ENCODE measurements around the gene IL4R.
"Not testable (repeated sequence)": the region's sequence is repeated elsewhere in the genome, so short reads cannot be mapped to it uniquely, and the experiment has no call there.

IL4R gene

GRCh38 chr16:27322858-27323780 lies 9.3 kb downstream of the IL4R start:
- Histone ChIP-seq H3K9me3 (ENCODE audit: control insufficient read depth, insufficient read depth, low read length) (no peaks in the 10 kb centered on the region), H3K4me1 (ENCODE audit: control insufficient read depth, insufficient read depth, low read length) (peaks cover 37% of the 10 kb centered on the region), H3K9ac (ENCODE audit: low read depth, low read length) (no peak overlapping the region), H3K36me3 (ENCODE audit: control insufficient read depth, insufficient read depth, low read length) (no peaks in the 10 kb centered on the region), H3K27me3 (ENCODE audit: control insufficient read depth, insufficient read depth, low read length) (no peaks in the 10 kb centered on the region), H3K27ac (ENCODE audit: low read depth, low read length) (no peak overlapping the region), H3K4me3 (ENCODE audit: low read depth, low read length) (no peak overlapping the region)

DNA sequence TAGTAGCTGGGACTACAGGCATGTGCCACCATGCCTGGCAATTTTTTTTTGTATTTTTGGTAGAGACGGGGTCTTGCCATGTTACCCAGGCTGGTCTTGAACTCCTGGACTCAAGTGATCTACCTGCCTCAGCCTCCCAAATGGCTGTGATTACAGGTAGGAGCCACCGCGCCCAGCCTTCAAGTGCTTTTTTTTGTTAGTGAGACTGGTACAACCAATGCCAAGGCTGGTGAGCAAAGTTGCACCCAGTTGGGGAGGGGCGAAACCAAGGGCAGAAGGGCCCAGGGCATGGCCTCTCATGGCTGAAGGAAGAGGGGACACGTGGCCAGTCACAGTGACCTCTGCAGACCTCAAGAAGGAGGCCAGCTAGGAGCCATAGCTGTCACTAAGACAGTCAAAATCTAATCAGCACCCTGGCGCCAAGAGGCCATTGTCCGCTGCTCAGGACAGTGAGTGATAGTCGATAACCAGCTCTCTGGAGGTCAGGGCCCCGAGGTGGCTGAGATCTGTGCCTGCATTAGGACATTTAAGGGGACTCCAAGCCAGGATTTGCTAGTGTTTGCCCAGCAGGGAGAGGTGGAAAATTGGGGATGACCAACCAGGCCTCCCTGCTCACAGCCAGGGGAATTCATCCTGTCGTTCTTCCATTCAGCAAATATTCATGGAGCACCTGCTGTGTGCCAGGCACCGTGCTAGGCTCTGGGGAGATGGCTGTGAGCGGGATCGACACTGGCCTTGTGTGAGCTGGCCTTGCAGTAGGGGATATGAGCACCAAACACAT lies 10.2 kb downstream of the IL4R start:
- no peaks in the 10 kb centered on the region for H3K27me3 ChIP-seq (ENCODE audit: control insufficient read depth, insufficient read depth, low read length)
- peak overlapping the region; percentile 54 for H3K27ac ChIP-seq (ENCODE audit: low read depth, low read length)
- no peak overlapping the region for H3K4me3 ChIP-seq (ENCODE audit: low read depth, low read length)
- no peaks in the 10 kb centered on the region for H3K9me3 ChIP-seq (ENCODE audit: control insufficient read depth, insufficient read depth, low read length)
- H3K36me3 ChIP-seq (ENCODE audit: control insufficient read depth, insufficient read depth, low read length) = no peaks in the 10 kb centered on the region
- no peak overlapping the region; the same call in 1 of the 2 replicates for H3K9ac ChIP-seq (ENCODE audit: low read depth, low read length)
- H3K4me1 ChIP-seq (ENCODE audit: control insufficient read depth, insufficient read depth, low read length) = peaks cover 32% of the 10 kb centered on the region

DNA sequence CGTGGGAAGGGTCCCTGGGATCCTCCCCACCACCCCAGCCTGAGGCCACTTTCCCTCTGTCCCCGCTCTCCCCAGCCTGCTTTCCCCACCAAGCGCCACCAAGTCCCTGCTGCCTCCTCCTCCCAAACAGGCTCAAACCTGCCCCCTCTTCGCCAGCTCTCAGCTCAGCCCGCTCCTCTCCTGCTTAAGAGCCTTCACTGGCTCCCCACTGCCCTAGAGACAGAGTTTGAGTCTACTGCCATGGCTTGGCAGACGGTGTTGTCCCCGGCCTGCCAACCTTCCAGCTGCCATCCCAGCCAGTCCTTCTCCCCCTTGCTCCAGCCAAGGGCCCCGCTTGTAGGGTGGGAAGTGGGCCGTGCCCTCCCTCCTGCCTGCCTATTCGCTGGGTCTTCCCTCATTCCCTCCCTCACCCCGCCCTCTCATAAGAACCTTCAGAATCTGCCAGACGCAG lies 11.1 kb downstream of the IL4R start:
- Histone ChIP-seq H3K36me3 (ENCODE audit: control insufficient read depth, insufficient read depth, low read length) (no peaks in the 10 kb centered on the region), H3K9ac (ENCODE audit: low read depth, low read length) (no peak overlapping the region), H3K4me3 (ENCODE audit: low read depth, low read length) (no peak overlapping the region), H3K27me3 (ENCODE audit: control insufficient read depth, insufficient read depth, low read length) (no peaks in the 10 kb centered on the region), H3K27ac (ENCODE audit: low read depth, low read length) (peak overlapping the region; percentile 54), H3K4me1 (ENCODE audit: control insufficient read depth, insufficient read depth, low read length) (peaks cover 32% of the 10 kb centered on the region), H3K9me3 (ENCODE audit: control insufficient read depth, insufficient read depth, low read length) (no peaks in the 10 kb centered on the region)

DNA sequence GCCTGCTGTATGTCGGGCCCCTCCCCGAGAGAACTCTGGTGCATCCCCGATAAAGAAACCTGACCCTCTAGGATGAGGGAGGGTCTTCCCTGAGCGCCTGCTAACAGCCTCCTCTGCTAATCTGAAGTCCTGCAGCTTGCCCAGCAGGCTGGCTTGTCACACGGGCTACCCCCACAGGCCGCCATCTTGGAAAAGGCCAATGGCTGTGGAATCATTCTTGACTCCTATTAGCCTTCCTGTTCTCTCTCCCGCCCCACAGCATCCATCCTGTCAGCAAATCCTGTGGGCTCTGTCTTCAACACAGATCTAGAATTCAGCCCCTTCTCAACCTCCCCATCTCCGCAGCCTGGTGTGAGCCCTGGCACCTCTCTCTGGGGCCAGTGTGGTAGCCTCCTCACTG lies 12.0 kb downstream of the IL4R start:
- Histone ChIP-seq H3K4me3 (ENCODE audit: low read depth, low read length) (no peak overlapping the region), H3K9me3 (ENCODE audit: control insufficient read depth, insufficient read depth, low read length) (no peaks in the 10 kb centered on the region), H3K36me3 (ENCODE audit: control insufficient read depth, insufficient read depth, low read length) (no peaks in the 10 kb centered on the region), H3K27me3 (ENCODE audit: control insufficient read depth, insufficient read depth, low read length) (no peaks in the 10 kb centered on the region), H3K27ac (ENCODE audit: low read depth, low read length) (peak overlapping the region; percentile 97), H3K9ac (ENCODE audit: low read depth, low read length) (no peak overlapping the region), H3K4me1 (ENCODE audit: control insufficient read depth, insufficient read depth, low read length) (peaks cover 33% of the 10 kb centered on the region)

DNA sequence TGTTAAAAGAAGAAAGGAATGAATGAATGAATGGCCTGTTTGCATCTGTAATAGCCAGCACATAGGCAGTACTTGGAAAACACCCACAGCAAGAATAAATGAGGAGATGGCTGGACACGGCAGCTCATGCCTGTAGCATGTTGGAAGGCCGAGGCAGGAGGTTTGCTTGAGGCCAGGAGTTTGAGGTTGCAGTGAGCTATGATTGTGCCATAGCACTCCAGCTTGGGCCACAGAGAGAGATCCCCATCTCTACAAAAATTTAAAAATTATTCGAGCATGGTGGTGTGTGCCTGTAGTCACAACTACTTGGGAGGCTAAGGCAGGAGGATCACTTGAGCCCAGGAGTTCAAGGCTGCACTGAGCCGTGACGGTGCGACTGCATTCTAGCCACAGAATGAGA lies 12.5 kb downstream of the IL4R start:
- Histone ChIP-seq H3K36me3 (ENCODE audit: control insufficient read depth, insufficient read depth, low read length) (no peaks in the 10 kb centered on the region), H3K9ac (ENCODE audit: low read depth, low read length) (no peak overlapping the region; the same call in 1 of the 2 replicates), H3K9me3 (ENCODE audit: control insufficient read depth, insufficient read depth, low read length) (no peaks in the 10 kb centered on the region), H3K27me3 (ENCODE audit: control insufficient read depth, insufficient read depth, low read length) (no peaks in the 10 kb centered on the region), H3K4me3 (ENCODE audit: low read depth, low read length) (no peak overlapping the region), H3K27ac (ENCODE audit: low read depth, low read length) (peak overlapping the region; percentile 97), H3K4me1 (ENCODE audit: control insufficient read depth, insufficient read depth, low read length) (peaks cover 36% of the 10 kb centered on the region)

- H3K4me3 ChIP-seq (ENCODE audit: low read depth, low read length) = 0 out of 2 replicates have a peak overlapping the region, but pooled peaks have one; percentile 6
- H3K36me3 ChIP-seq (ENCODE audit: control insufficient read depth, insufficient read depth, low read length) = no peaks in the 10 kb centered on the region
- no peak overlapping the region; the same call in 1 of the 2 replicates for H3K9ac ChIP-seq (ENCODE audit: low read depth, low read length)
- no peaks in the 10 kb centered on the region for H3K9me3 ChIP-seq (ENCODE audit: control insufficient read depth, insufficient read depth, low read length)
- no peaks in the 10 kb centered on the region for H3K27me3 ChIP-seq (ENCODE audit: control insufficient read depth, insufficient read depth, low read length)
- peak overlapping the region; percentile 97 for H3K27ac ChIP-seq (ENCODE audit: low read depth, low read length)
- peaks cover 36% of the 10 kb centered on the region for H3K4me1 ChIP-seq (ENCODE audit: control insufficient read depth, insufficient read depth, low read length)
Observed at GRCh38 chr16:27326738-27327585, 13.2 kb downstream of the IL4R start.

GRCh38 chr16:27327586-27327915 lies 13.8 kb downstream of the IL4R start:
- Histone ChIP-seq H3K4me1 (ENCODE audit: control insufficient read depth, insufficient read depth, low read length) (peaks cover 36% of the 10 kb centered on the region), H3K4me3 (ENCODE audit: low read depth, low read length) (no peak overlapping the region), H3K9ac (ENCODE audit: low read depth, low read length) (no peak overlapping the region; the same call in 1 of the 2 replicates), H3K36me3 (ENCODE audit: control insufficient read depth, insufficient read depth, low read length) (no peaks in the 10 kb centered on the region), H3K27ac (ENCODE audit: low read depth, low read length) (peak overlapping the region; percentile 97), H3K9me3 (ENCODE audit: control insufficient read depth, insufficient read depth, low read length) (no peaks in the 10 kb centered on the region), H3K27me3 (ENCODE audit: control insufficient read depth, insufficient read depth, low read length) (no peaks in the 10 kb centered on the region)

GRCh38 chr16:27328937-27329336 lies 15.2 kb downstream of the IL4R start:
- Histone ChIP-seq H3K9ac (ENCODE audit: low read depth, low read length) (no peak overlapping the region), H3K36me3 (ENCODE audit: control insufficient read depth, insufficient read depth, low read length) (no peaks in the 10 kb centered on the region), H3K4me1 (ENCODE audit: control insufficient read depth, insufficient read depth, low read length) (peaks cover 34% of the 10 kb centered on the region), H3K4me3 (ENCODE audit: low read depth, low read length) (no peak overlapping the region), H3K27me3 (ENCODE audit: control insufficient read depth, insufficient read depth, low read length) (no peaks in the 10 kb centered on the region), H3K27ac (ENCODE audit: low read depth, low read length) (no peak overlapping the region), H3K9me3 (ENCODE audit: control insufficient read depth, insufficient read depth, low read length) (no peaks in the 10 kb centered on the region)

GRCh38 chr16:27329376-27330079 lies 15.8 kb downstream of the IL4R start:
- H3K27me3 ChIP-seq (ENCODE audit: control insufficient read depth, insufficient read depth, low read length); H3K36me3 ChIP-seq (ENCODE audit: control insufficient read depth, insufficient read depth, low read length); H3K9me3 ChIP-seq (ENCODE audit: control insufficient read depth, insufficient read depth, low read length); H3K4me3 ChIP-seq (ENCODE audit: low read depth, low read length); H3K9ac ChIP-seq (ENCODE audit: low read depth, low read length): not testable (repeated sequence)
- H3K27ac ChIP-seq (ENCODE audit: low read depth, low read length) = peak overlapping the region; percentile 45
- peaks cover 29% of the 10 kb centered on the region for H3K4me1 ChIP-seq (ENCODE audit: control insufficient read depth, insufficient read depth, low read length)

- Histone ChIP-seq H3K4me1 (ENCODE audit: control insufficient read depth, insufficient read depth, low read length) (peaks cover 23% of the 10 kb centered on the region), H3K9me3 (ENCODE audit: control insufficient read depth, insufficient read depth, low read length) (no peaks in the 10 kb centered on the region), H3K27me3 (ENCODE audit: control insufficient read depth, insufficient read depth, low read length) (no peaks in the 10 kb centered on the region), H3K36me3 (ENCODE audit: control insufficient read depth, insufficient read depth, low read length) (peaks cover 5% of the 10 kb centered on the region; the same call in 1 of the 2 replicates), H3K27ac (ENCODE audit: low read depth, low read length) (peak overlapping the region; percentile 61), H3K9ac (ENCODE audit: low read depth, low read length) (no peak overlapping the region), H3K4me3 (ENCODE audit: low read depth, low read length) (no peak overlapping the region)
Observed at GRCh38 chr16:27330542-27330941, 16.8 kb downstream of the IL4R start.

Measured in HUES48 (cell line).